22Rv1 (cell line): ENCODE data around the gene CMTM8.

Experiments
- H3K27ac ChIP-seq: fragments of 450-650 bp; 2 replicates; pipeline ENCODE4 v1.5.1; 2017
- CTCF ChIP-seq: fragments of 450-650 bp; IDR thresholded peaks from 2 replicates; pipeline ENCODE4 v1.5.1; 2017; ENCODE audit warnings: mild to moderate bottlenecking
- ZFX ChIP-seq: fragments of 450-650 bp; IDR thresholded peaks from 2 replicates; pipeline ENCODE4 v1.6.1; 2017; ENCODE audit warnings: antibody characterized with exemption, borderline replicate concordance

The CMTM8 gene

DNA sequence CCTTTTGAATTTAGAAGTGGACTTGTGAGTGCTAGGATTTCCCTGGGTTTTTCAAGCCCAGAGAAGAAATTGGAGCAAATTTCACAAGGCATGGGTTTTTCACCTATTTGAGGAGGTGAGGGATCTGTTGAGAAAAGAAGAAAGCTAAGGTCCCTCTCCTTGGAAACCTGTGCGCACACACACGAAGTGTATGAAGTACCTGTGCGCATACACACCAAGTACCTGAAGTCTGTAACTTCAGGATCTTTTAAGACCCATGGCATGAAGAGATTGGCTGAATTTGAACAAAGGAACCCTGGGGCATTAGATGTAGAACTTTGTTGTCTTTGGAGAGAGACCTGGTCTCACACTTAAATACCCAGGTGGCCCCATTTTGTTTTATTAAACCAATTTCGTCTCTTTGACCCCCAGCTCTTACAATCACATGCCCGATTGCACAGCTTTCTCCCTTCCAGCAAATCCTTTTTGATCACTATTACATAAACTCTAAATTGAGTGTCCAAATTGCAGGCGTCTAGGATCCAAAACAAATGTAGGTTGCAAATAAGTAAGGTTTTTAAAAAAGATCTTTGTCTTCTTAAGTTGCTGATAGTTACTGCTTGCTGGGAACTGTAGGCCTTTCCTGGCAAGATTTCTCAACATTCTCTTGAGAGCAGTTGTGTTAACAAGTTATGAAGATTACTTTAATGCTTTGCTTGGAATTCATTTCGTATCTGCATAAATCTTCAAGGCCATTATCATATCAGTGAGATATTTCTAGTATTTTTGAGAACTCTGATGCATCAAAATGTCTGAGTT is 64.3 kb downstream of the CMTM8 start:
- H3K27ac ChIP-seq = no peak overlapping the region
- no peak for TF ChIP-seq CTCF
- no peak for TF ChIP-seq ZFX

- no peak for TF ChIP-seq ZFX
- TF ChIP-seq CTCF = no peak
- no peak overlapping the region for H3K27ac ChIP-seq
Measured at GRCh38 chr3:32303399-32303747, 64.9 kb downstream of the CMTM8 start.

GRCh38 chr3:32303977-32304881 is 65.7 kb downstream of the CMTM8 start:
- TF ChIP-seq CTCF = no peak
- TF ChIP-seq ZFX = no peak
- H3K27ac ChIP-seq = peak overlapping the region; percentile 48

- TF ChIP-seq ZFX = no peak
- TF ChIP-seq CTCF = no peak
Measured at GRCh38 chr3:32305361-32305876, 66.9 kb downstream of the CMTM8 start.

DNA sequence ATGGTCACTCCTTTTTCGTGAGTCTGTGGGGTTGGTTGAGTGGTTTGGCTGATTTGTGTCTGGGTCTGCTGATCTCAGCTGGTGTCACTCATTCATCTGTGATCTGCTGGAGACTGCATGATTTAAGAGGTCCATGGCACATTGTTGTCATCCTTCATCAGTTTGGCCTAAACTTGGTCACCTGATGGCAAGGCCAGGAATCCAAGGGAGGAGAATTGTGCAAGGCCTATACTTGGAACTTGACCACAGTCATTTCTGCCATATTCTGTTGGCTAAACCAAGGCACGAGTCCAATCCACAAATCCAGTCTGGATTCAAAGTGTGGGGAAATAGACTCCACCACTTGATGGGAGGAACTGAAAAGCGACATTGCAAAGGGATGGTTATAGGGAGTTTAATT is 67.6 kb downstream of the CMTM8 start:
- H3K27ac ChIP-seq = no peak overlapping the region
- TF ChIP-seq CTCF (no peak), ZFX (no peak)

More at GRCh38 chr3:32305361-32305876, 66.9 kb downstream of the CMTM8 start:
- no peak overlapping the region for H3K27ac ChIP-seq

DNA sequence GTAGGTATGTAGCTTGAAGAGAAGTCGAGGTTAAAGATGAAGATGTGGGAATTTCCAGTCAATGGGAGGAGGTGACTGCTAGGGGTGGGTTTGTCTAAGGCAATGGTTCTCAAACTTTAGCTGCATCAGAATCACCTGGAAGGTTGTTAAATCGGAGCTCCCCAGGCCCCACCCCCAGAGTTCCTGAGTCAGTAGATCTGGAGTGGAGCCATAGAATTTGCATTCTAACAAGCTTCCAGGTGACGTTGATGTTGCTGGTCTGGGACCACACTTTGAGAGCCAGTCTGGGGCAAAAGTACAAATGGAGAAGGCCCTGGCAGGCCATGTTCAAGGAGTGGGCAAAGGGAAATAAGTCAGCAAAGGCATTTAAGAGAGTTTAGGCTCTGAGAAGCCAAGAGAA is 69.1 kb downstream of the CMTM8 start:
- H3K27ac ChIP-seq = no peak overlapping the region
- no peak for TF ChIP-seq ZFX
- no peak for TF ChIP-seq CTCF
